HG03342 (cell line): ENCODE data around the gene HDX.
A peak's percentile ranks its signal among the peaks of the same experiment; 100 is the strongest.
"Not testable (repeated sequence)": the region's sequence is repeated elsewhere in the genome, so short reads cannot be mapped to it uniquely, and the experiment has no call there.

Experiments
- ATAC-seq: cut with Tn5 transposase; IDR thresholded peaks from one replicate; pipeline ENCODE4 v1.9.1; 2021; ENCODE audit warnings: mild to moderate bottlenecking, moderate library complexity; ENCODE audit not compliant: unreplicated experiment

The HDX gene

DNA sequence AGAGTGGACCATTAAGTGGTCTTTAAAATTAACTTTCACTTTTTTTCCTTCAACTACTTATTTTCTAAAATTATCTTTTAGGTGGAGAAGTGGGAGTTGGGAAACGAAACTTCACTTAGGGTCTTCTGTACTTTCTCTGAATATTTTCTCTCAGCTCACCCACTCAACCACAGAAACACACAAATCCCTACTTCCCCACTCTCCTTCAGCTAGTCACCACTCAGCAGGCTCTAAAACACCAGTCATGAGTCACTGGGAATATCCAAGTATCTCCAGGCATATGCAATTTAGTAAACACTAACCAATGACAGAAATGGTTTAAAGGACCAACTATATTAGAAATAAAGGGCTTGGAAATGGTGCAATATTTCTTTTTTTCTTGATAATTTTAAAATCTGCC lies 161.3 kb downstream of the HDX start:
- ATAC-seq: no peak

DNA sequence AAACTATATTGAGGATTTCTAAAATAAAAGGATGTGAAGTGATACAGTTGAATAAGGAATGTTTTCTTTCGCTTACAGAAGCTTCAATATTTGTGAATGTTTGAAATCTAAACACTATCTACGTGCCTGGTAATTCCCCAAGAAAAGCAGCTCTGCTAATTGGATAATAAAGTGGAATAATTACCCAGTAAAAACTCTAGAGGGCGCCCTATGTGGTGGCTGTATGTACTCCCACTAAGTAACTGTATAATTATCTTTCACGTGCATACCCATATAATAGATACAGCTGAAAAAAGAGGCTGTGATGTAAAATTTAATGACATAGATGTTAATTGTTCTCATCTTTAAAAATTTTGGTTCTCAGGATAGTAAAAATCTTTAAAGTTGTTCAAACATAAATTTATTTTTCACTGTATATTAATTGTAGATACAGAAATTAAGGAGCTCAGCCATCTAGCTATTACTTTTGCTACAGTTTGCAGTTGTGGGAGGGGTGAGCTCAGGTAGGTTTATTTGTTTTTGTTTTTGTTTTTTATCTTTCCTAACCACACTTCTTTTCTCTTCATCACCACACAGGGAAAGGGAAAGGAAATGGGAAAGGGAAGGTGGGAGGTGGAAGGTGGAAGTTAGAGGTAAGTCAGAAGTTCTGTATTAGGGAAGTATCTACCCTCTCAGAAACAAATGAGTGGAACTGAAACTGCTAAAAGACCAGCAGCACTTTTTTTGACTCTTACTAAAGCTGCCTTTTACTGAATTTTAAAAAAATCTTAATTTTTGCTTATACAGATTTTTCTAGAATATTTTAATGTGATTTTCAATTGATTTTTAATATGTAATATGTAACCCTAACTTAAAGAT lies 162.5 kb downstream of the HDX start:
- ATAC-seq: peak; percentile 84

DNA sequence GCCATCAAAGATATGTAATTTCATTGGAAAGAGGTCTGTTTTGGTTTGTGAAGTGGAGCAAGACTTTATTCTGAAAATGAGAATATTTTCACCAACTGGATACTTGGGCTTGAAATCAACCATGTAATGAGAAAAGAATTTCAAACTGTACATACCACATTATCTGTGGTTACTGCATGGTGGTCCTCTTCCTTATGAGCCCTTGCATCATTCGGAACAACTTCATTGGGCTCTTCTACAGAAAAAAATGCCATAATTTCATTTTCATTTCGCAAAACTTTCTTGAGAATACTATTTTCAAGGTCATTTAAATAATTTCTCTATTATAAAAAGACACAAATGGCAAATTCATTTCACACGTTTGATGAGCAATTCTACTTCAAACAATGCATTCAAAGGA lies 165.6 kb downstream of the HDX start:
- no peak for ATAC-seq

- no peak for ATAC-seq
These were observed 167.1 kb downstream of the HDX start for GRCh38 chrX:84335121-84335520.

- no peak for ATAC-seq
These were observed 180.0 kb downstream of the HDX start for GRCh38 chrX:84322083-84322827.

- no peak for ATAC-seq
These were observed 181.6 kb downstream of the HDX start for GRCh38 chrX:84320614-84321013.

GRCh38 chrX:84320023-84320422 lies 182.2 kb downstream of the HDX start:
- no peak for ATAC-seq

- no peak for ATAC-seq
These were observed 183.6 kb downstream of the HDX start for GRCh38 chrX:84318661-84319060.

- ATAC-seq: not testable (repeated sequence)
These were observed 186.3 kb downstream of the HDX start for GRCh38 chrX:84315946-84316345.
